HG03135 (cell line): ENCODE results near the gene AGR3.

Source experiments
- ATAC-seq: cut with Tn5 transposase; IDR thresholded peaks from one replicate; pipeline ENCODE4 v1.9.1; 2021; ENCODE audit warnings: mild to moderate bottlenecking, moderate library complexity; ENCODE audit not compliant: unreplicated experiment

AGR3 gene

GRCh38 chr7:16838386-16838785 is 43.4 kb downstream of the AGR3 start:
- no peak for ATAC-seq

GRCh38 chr7:16836481-16836880 is 45.3 kb downstream of the AGR3 start:
- no peak for ATAC-seq

GRCh38 chr7:16833373-16833772 is 48.4 kb downstream of the AGR3 start:
- ATAC-seq, result no peak

GRCh38 chr7:16826060-16826459 is 55.7 kb downstream of the AGR3 start:
- no peak for ATAC-seq

- ATAC-seq, result no peak
Observed at GRCh38 chr7:16822029-16822428, 59.8 kb downstream of the AGR3 start.

- no peak for ATAC-seq
Observed at GRCh38 chr7:16818732-16819131, 63.1 kb downstream of the AGR3 start.

- ATAC-seq, result no peak
Observed at GRCh38 chr7:16817536-16817935, 64.2 kb downstream of the AGR3 start.

GRCh38 chr7:16816824-16817223 is 65.0 kb downstream of the AGR3 start:
- ATAC-seq, result no peak

GRCh38 chr7:16815001-16815400 is 66.8 kb downstream of the AGR3 start:
- no peak for ATAC-seq

- ATAC-seq, result no peak
Observed at GRCh38 chr7:16813232-16813616, 68.6 kb downstream of the AGR3 start.

- ATAC-seq, result no peak
Observed at GRCh38 chr7:16812542-16813231, 69.1 kb downstream of the AGR3 start.

- no peak for ATAC-seq
Observed at GRCh38 chr7:16811551-16811950, 70.2 kb downstream of the AGR3 start.

- ATAC-seq, result no peak
Observed at GRCh38 chr7:16810573-16810972, 71.2 kb downstream of the AGR3 start.

GRCh38 chr7:16810112-16810511 is 71.7 kb downstream of the AGR3 start:
- ATAC-seq, result no peak
